K562 (cell line): Measurements from ENCODE around the gene UPF2.

Source experiments
- EZH2 ChIP-seq: IDR thresholded peaks from 2 replicates; pipeline ENCODE4 v1.6.1; 2012; ENCODE audit warnings: low read depth, mild to moderate bottlenecking, inconsistent platforms, low read length, borderline replicate concordance
- SIN3A ChIP-seq, 2 experiments: fragments of 150-350 bp in 1 of 2; IDR thresholded peaks; 2 replicates each; pipeline ENCODE4 v1.6.1; 2011 to 2016; ENCODE audit warnings: borderline replicate concordance in 2 of 2, low read depth in 2 of 2, low read length in 2 of 2, mild to moderate bottlenecking in 2 of 2, moderate library complexity in 2 of 2; ENCODE audit not compliant: control insufficient read depth in 1 of 2
- TCFL5 ChIP-seq: fragments of 250-450 bp; sonication (Bioruptor Pico); conservative IDR thresholded peaks from 2 replicates; pipeline ENCODE4 v1.6.1; 2021; ENCODE audit warnings: mild to moderate bottlenecking, moderate library complexity, matching md5 sums
- ZNF79 ChIP-seq: fragments of 250-450 bp; sonication (Bioruptor Pico); IDR thresholded peaks from 2 replicates; pipeline ENCODE4 v1.4.0; 2020; ENCODE audit warnings: low read depth, mild to moderate bottlenecking, moderate library complexity
- TF ChIP-seq, protein P1 (sequence below): IDR thresholded peaks from 3 replicates; pipeline ENCODE4 v1.6.1; 2011; ENCODE audit warnings: borderline replicate concordance, mild to moderate bottlenecking, moderate library complexity; ENCODE audit not compliant: insufficient read length; ENCODE audit errors: extremely low read depth
- TF ChIP-seq, protein P2 (sequence below): fragments of 250-450 bp; sonication (Bioruptor Pico); IDR thresholded peaks from 2 replicates; pipeline ENCODE4 v1.9.0; 2021; ENCODE audit warnings: mild to moderate bottlenecking
- TF ChIP-seq, protein P3 (sequence below), 3 experiments: IDR thresholded peaks in 2 of 3; conservative IDR thresholded peaks in 1 of 3; 2 replicates each; pipeline ENCODE4 v1.5.1; 2011 to 2012; ENCODE audit warnings: low read length in 3 of 3, mild to moderate bottlenecking in 3 of 3, control low read depth in 2 of 3, improper control_type of control experiment in 1 of 3, inconsistent platforms in 1 of 3, low read depth in 1 of 3, mixed read lengths in 1 of 3, moderate library complexity in 1 of 3; ENCODE audit not compliant: insufficient read depth in 2 of 3

DNA sequence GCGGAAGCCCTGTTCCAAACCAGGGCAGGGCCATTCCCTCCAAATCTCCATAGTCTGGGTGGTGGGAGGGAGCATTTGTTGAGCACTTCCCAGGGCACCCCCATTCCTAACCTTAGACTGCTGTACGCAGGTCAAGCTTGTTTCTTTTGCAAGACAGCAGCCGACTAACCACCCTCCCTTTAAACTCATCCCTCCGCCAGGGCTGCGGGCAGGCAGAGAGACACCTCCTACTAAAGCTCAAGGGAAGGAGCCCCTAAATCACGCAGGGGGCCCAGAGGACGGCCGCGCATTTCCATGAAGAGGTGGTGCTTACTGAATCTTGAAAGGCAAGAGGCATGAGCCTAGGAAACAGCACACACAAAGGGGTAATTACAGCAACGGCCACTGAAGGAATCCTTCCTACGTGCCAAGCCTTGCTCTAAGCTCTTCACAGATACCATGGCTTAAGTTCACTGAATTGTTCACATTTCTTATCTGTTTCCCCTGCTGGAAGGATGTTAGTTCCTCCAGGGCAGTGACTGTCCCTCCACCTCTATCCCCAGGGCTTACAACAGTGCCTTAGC is 129.4 kb downstream of the UPF2 start:
- TF ChIP-seq, protein P1, sequence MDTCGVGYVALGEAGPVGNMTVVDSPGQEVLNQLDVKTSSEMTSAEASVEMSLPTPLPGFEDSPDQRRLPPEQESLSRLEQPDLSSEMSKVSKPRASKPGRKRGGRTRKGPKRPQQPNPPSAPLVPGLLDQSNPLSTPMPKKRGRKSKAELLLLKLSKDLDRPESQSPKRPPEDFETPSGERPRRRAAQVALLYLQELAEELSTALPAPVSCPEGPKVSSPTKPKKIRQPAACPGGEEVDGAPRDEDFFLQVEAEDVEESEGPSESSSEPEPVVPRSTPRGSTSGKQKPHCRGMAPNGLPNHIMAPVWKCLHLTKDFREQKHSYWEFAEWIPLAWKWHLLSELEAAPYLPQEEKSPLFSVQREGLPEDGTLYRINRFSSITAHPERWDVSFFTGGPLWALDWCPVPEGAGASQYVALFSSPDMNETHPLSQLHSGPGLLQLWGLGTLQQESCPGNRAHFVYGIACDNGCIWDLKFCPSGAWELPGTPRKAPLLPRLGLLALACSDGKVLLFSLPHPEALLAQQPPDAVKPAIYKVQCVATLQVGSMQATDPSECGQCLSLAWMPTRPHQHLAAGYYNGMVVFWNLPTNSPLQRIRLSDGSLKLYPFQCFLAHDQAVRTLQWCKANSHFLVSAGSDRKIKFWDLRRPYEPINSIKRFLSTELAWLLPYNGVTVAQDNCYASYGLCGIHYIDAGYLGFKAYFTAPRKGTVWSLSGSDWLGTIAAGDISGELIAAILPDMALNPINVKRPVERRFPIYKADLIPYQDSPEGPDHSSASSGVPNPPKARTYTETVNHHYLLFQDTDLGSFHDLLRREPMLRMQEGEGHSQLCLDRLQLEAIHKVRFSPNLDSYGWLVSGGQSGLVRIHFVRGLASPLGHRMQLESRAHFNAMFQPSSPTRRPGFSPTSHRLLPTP, result no peak
- TF ChIP-seq TCFL5 (CRISPR knock-in tag), result no peak
- TF ChIP-seq EZH2, result no peak
- TF ChIP-seq, protein P2, sequence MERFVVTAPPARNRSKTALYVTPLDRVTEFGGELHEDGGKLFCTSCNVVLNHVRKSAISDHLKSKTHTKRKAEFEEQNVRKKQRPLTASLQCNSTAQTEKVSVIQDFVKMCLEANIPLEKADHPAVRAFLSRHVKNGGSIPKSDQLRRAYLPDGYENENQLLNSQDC, result no peak
- TF ChIP-seq, protein P3, sequence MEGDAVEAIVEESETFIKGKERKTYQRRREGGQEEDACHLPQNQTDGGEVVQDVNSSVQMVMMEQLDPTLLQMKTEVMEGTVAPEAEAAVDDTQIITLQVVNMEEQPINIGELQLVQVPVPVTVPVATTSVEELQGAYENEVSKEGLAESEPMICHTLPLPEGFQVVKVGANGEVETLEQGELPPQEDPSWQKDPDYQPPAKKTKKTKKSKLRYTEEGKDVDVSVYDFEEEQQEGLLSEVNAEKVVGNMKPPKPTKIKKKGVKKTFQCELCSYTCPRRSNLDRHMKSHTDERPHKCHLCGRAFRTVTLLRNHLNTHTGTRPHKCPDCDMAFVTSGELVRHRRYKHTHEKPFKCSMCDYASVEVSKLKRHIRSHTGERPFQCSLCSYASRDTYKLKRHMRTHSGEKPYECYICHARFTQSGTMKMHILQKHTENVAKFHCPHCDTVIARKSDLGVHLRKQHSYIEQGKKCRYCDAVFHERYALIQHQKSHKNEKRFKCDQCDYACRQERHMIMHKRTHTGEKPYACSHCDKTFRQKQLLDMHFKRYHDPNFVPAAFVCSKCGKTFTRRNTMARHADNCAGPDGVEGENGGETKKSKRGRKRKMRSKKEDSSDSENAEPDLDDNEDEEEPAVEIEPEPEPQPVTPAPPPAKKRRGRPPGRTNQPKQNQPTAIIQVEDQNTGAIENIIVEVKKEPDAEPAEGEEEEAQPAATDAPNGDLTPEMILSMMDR (IDR thresholded peaks at IDR 0.05 in 2 of 3, conservative IDR thresholded peaks at IDR 0.05 in 1 of 3; ENCODE audit: insufficient read depth in 2 of 3, low read depth in 1 of 3, low read length in 3 of 3), result 0 out of 6 replicates have a peak, but pooled peaks of 1 of the 3 experiments have one; percentile 5
- no peak for TF ChIP-seq SIN3A (IDR thresholded peaks at IDR 0.05; ENCODE audit: borderline replicate concordance in 2 of 2, control insufficient read depth in 1 of 2, low read depth in 2 of 2, low read length in 2 of 2)
- no peak for TF ChIP-seq ZNF79 (CRISPR knock-in tag)
